HCT116 (cell line): ENCODE results near the gene OS9. TPM values are rescaled to one million over a fixed set of nuclear protein-coding genes. Genes with fewer than 3 reads are reported as not detected.
A peak's percentile ranks its signal among the peaks of the same experiment; 100 is the strongest.

ENCODE experiments used
- ATAC-seq: fragments of 200-7000 bp; cut with Tn5 transposase; 2 replicates; pipeline ENCODE4 v1.9.1; 2020; ENCODE audit warnings: mild to moderate bottlenecking, moderate library complexity
- BruUV-seq: library from RNA; stranded (reverse); fragments of 400-500 nt; replicated peaks from 2 replicates; lab custom pipeline; 2021; lab: Mats Ljungman, UMichigan
- CTCF ChIA-PET: fragments of 300-600 bp; sonication (Branson Sonifier 250); formaldehyde crosslinking; loops from one replicate; lab custom pipeline; 2021; ENCODE audit warnings: antibody characterized with exemption; lab: Charles Lee
- POLR2A ChIA-PET: fragments of 300-600, 350-600 bp; sonication (Branson Sonifier 250); formaldehyde crosslinking; loops from one replicate; lab custom pipeline; 2021; ENCODE audit warnings: antibody characterized with exemption; lab: Charles Lee
- RAD21 ChIA-PET, 2 experiments: fragments of 300-600 bp; sonication (Branson Sonifier 250); formaldehyde crosslinking; loops; one replicate each; lab custom pipeline; 2023; ENCODE audit warnings: low total read pairs in 2 of 2; ENCODE audit not compliant: uncharacterized antibody in 2 of 2, unreplicated experiment in 2 of 2, low non-redundant PET in 1 of 2; lab: Charles Lee
- DNase-seq: peaks from one replicate; pipeline ENCODE4 v3.0.0-alpha.2; 2010; ENCODE audit warnings: low read depth, low spot score
- H2AFZ ChIP-seq: fragments of 200-600 bp; shearing (Covaris generic), sonication (generic); 2 replicates; pipeline ENCODE4 v1.6.1; 2017; ENCODE audit warnings: low read depth, mixed run types, mixed read lengths, antibody characterized with exemption, low read length; ENCODE audit not compliant: poor library complexity, severe bottlenecking
- H3K27ac ChIP-seq: 2 replicates; pipeline ENCODE4 v1.5.1; 2012; ENCODE audit warnings: low read depth, low read length
- H3K27me3 ChIP-seq: fragments of 200-600 bp; sonication (generic); 2 replicates; pipeline ENCODE4 v1.6.1; 2016; ENCODE audit warnings: mixed run types, low read length, mixed read lengths; ENCODE audit not compliant: insufficient read depth
- H3K36me3 ChIP-seq, 2 experiments: fragments of 200-500 bp in 1 of 2; fragments of 200-600 bp in 1 of 2; sonication (Bioruptor generic) in 1 of 2; sonication (generic) in 1 of 2; 2 replicates each; pipeline versions ENCODE4 v1.5.1 to v1.6.1; 2014 to 2016; ENCODE audit warnings: low read length in 2 of 2, inconsistent platforms in 1 of 2, mixed read lengths in 1 of 2, mixed run types in 1 of 2; ENCODE audit not compliant: insufficient read depth in 2 of 2, control insufficient read depth in 1 of 2
- H3K4me1 ChIP-seq, 2 experiments: fragments of 200-600 bp in 1 of 2; sonication (generic) in 1 of 2; 2 replicates each; pipeline versions ENCODE4 v1.5.1 to v1.6.1; 2012 to 2017; ENCODE audit warnings: low read length in 2 of 2, inconsistent platforms in 1 of 2, mild to moderate bottlenecking in 1 of 2, mixed read lengths in 1 of 2, mixed run types in 1 of 2, moderate library complexity in 1 of 2; ENCODE audit not compliant: insufficient read depth in 2 of 2, control insufficient read depth in 1 of 2
- H3K4me2 ChIP-seq: fragments of 200-600 bp; sonication (generic); 2 replicates; pipeline ENCODE4 v1.6.1; 2017; ENCODE audit warnings: mixed run types, low read length, mixed read lengths
- H3K4me3 ChIP-seq, 2 experiments: fragments of 200-600 bp in 1 of 2; sonication (generic) in 1 of 2; replicated peaks in 1 of 2; 2 replicates each; pipeline ENCODE4 v1.5.1; 2011 to 2016; ENCODE audit warnings: low read length in 2 of 2, control low read depth in 1 of 2, low read depth in 1 of 2, mild to moderate bottlenecking in 1 of 2, mixed read lengths in 1 of 2, mixed run types in 1 of 2
- H3K79me2 ChIP-seq: fragments of 200-600 bp; sonication (generic); 2 replicates; pipeline ENCODE4 v1.6.1; 2017; ENCODE audit warnings: mild to moderate bottlenecking, mixed run types, low read length, moderate library complexity, mixed read lengths; ENCODE audit not compliant: insufficient read depth
- H3K9ac ChIP-seq: fragments of 200-600 bp; sonication (generic); 2 replicates; pipeline ENCODE4 v1.6.1; 2016; ENCODE audit warnings: low read length, mixed read lengths
- H3K9me2 ChIP-seq: fragments of 200-600 bp; sonication (generic), shearing (Covaris generic); 2 replicates; pipeline ENCODE4 v1.6.1; 2017; ENCODE audit warnings: mixed run types, mild to moderate bottlenecking, moderate library complexity; ENCODE audit not compliant: insufficient read depth
- H3K9me3 ChIP-seq, 2 experiments: fragments of 200-500 bp in 1 of 2; fragments of 200-600 bp in 1 of 2; sonication (Bioruptor generic) in 1 of 2; sonication (generic) in 1 of 2; 2 replicates each; pipeline ENCODE4 v1.6.1; 2014 to 2017; ENCODE audit warnings: low read length in 2 of 2, mixed read lengths in 2 of 2, inconsistent platforms in 1 of 2, low read depth in 1 of 2, mild to moderate bottlenecking in 1 of 2, mixed run types in 1 of 2, moderate library complexity in 1 of 2; ENCODE audit not compliant: control insufficient read depth in 1 of 2, insufficient read depth in 1 of 2
- H4K20me1 ChIP-seq: fragments of 200-600 bp; sonication (generic), shearing (Covaris generic); 2 replicates; pipeline ENCODE4 v1.6.1; 2017; ENCODE audit warnings: mixed run types, mild to moderate bottlenecking, moderate library complexity; ENCODE audit not compliant: insufficient read depth
- CTCF ChIP-seq, 3 experiments: fragments of 200-600 bp in 1 of 3; sonication (generic) in 1 of 3; IDR thresholded peaks in 2 of 3; conservative IDR thresholded peaks in 1 of 3; 2 replicates each; pipeline ENCODE4 v1.5.1; 2012 to 2017; ENCODE audit warnings: low read depth in 2 of 3, low read length in 2 of 3, antibody characterized with exemption in 1 of 3, borderline replicate concordance in 1 of 3, control low read depth in 1 of 3, mild to moderate bottlenecking in 1 of 3, mixed read lengths in 1 of 3, mixed run types in 1 of 3, moderate library complexity in 1 of 3; ENCODE audit not compliant: insufficient read depth in 1 of 3
- EGR1 ChIP-seq: IDR thresholded peaks from 2 replicates; pipeline ENCODE4 v1.6.1; 2012; ENCODE audit warnings: low read depth
- EZH2 ChIP-seq: fragments of 200-600 bp; sonication (generic); IDR thresholded peaks from 2 replicates; pipeline ENCODE4 v1.6.1; 2017; ENCODE audit warnings: antibody characterized with exemption, mixed run types
- FOSL1 ChIP-seq: IDR thresholded peaks from 2 replicates; pipeline ENCODE4 v1.6.1; 2012; ENCODE audit warnings: low read depth
- JUND ChIP-seq: IDR thresholded peaks from 2 replicates; pipeline ENCODE4 v1.6.1; 2012
- MAX ChIP-seq: IDR thresholded peaks from 2 replicates; pipeline ENCODE4 v1.6.1; 2012
- POLR2A ChIP-seq: IDR thresholded peaks from 2 replicates; pipeline ENCODE4 v1.7.0; 2011; ENCODE audit warnings: borderline replicate concordance; ENCODE audit not compliant: insufficient read depth, insufficient read length; ENCODE audit errors: extremely low read depth
- POLR2AphosphoS5 ChIP-seq: IDR thresholded peaks from 2 replicates; pipeline ENCODE4 v1.6.1; 2011; ENCODE audit warnings: mild to moderate bottlenecking, low read depth, low read length, moderate library complexity
- REST ChIP-seq: IDR thresholded peaks from 2 replicates; pipeline ENCODE4 v1.6.1; 2012; ENCODE audit warnings: low read depth
- SP1 ChIP-seq: IDR thresholded peaks from 2 replicates; pipeline ENCODE4 v1.6.1; 2012; ENCODE audit warnings: low read depth
- ZBTB33 ChIP-seq: IDR thresholded peaks from 2 replicates; pipeline ENCODE4 v1.6.1; 2011; ENCODE audit warnings: mild to moderate bottlenecking, low read length, moderate library complexity; ENCODE audit not compliant: insufficient replicate concordance; ENCODE audit errors: extremely low read depth
- intact Hi-C: fragments of 100-400 bp; cut with micrococcal nuclease; formaldehyde crosslinking; loops from 2 replicates; pipeline ENCODE4 v1.10.0; 2022
- total RNA-seq: library from RNA; stranded (reverse); gene quantifications from one replicate; pipeline ENCODE4 v1.2.1, GENCODE V29; 2021; ENCODE audit not compliant: unreplicated experiment

Gene OS9
- total RNA-seq, 1 experiment from 2014 or later, result 98.4 TPM

GRCh38 chr12:57744194-57744776 is 50.4 kb downstream of the OS9 start:
- no peaks in the 10 kb centered on the region for H3K9me3 ChIP-seq
- peak overlapping the region; percentile 90 for H3K9ac ChIP-seq
- H3K79me2 ChIP-seq, result peaks cover 4% of the 10 kb centered on the region
- H3K27me3 ChIP-seq, result no peaks in the 10 kb centered on the region
- BruUV-seq, result TSS peak; percentile 32
- peak overlapping the region; percentile 70 for H2AFZ ChIP-seq
- RAD21 ChIA-PET, result interaction anchor here (0.7 to 1.2 kb wide), 2 partner anchors 103 to 165 kb away, joined by 3 read pairs; no protein-coding TSS in a partner anchor
- peak overlapping the region; percentile 76 for H3K27ac ChIP-seq
- intact Hi-C loops, result no loop called here
- POLR2A ChIA-PET, result interaction anchor here (0.7 to 1.6 kb wide), 6 partner anchors 12 to 145 kb away, joined by 3 to 7 read pairs (median 4); partner anchors contain the start of genes EEF1AKMT3 and METTL1
- peak overlapping the region; percentile 91 for H3K4me2 ChIP-seq
- no peaks in the 10 kb centered on the region for H3K9me2 ChIP-seq
- H3K36me3 ChIP-seq, result peaks cover 9 to 14% of the 10 kb centered on the region in 2 experiments; a peak in 3 of 4 replicates
- peak; percentile 92 for DNase-seq
- H3K4me3 ChIP-seq, result peak overlapping the region; percentile 69 to 76
- CTCF ChIA-PET, result interaction anchor here (0.9 to 1.7 kb wide), 6 partner anchors 10 to 161 kb away, joined by 3 to 11 read pairs (median 4); no protein-coding TSS in a partner anchor
- H3K4me1 ChIP-seq, result peaks cover 10 to 36% of the 10 kb centered on the region in 2 experiments; a peak in 3 of 4 replicates
- no peaks in the 10 kb centered on the region for H4K20me1 ChIP-seq
- peak; percentile 61 for ATAC-seq
- no peak for TF ChIP-seq JUND
- TF ChIP-seq REST, result no peak
- TF ChIP-seq MAX, result no peak
- no peak for TF ChIP-seq ZBTB33
- TF ChIP-seq EZH2, result no peak
- no peak for TF ChIP-seq SP1
- peak; percentile 1 for TF ChIP-seq POLR2A
- TF ChIP-seq CTCF (IDR thresholded peaks at IDR 0.05 in 2 of 3, conservative IDR thresholded peaks at IDR 0.05 in 1 of 3; ENCODE audit: borderline replicate concordance in 1 of 3, insufficient read depth in 1 of 3, low read depth in 2 of 3, low read length in 2 of 3), result no peak
- TF ChIP-seq POLR2AphosphoS5, result peak; percentile 58
- no peak for TF ChIP-seq FOSL1
- no peak for TF ChIP-seq EGR1
